ENCODE results near the gene A1BG. TPM values are rescaled to one million over a fixed set of nuclear protein-coding genes. Genes with fewer than 3 reads are reported as not detected.
A peak's percentile ranks its signal among the peaks of the same experiment; 100 is the strongest.

The A1BG gene
- total and polyA plus RNA-seq, 5 donors: 21.0 to 36.0 (median 32.6) TPM

- no peaks in the 10 kb centered on the region for H3K27me3 ChIP-seq (ENCODE audit: control insufficient read depth, insufficient read depth)
- 6% methylated on average over 94 of the region's 94 CpGs for WGBS
- DNase-seq (peak in 2 of 3 donors; percentile 64 to 75), ATAC-seq (peak; percentile 33 to 44)
- intact Hi-C loops (cut with DNase I): no loop called here
- peaks cover 7% of the 10 kb centered on the region for H3K4me1 ChIP-seq (ENCODE audit: control insufficient read depth, insufficient read depth, low read length)
- peak overlapping the region; percentile 45 for H3K4me3 ChIP-seq (ENCODE audit: low read length)
- H3K27ac ChIP-seq (ENCODE audit: low read length): no peak overlapping the region
- no peaks in the 10 kb centered on the region for H3K9me3 ChIP-seq (ENCODE audit: control insufficient read depth, low read length)
Measured at GRCh38 chr19:58355908-58356765, 2.8 kb upstream of the A1BG start.

- Histone ChIP-seq H3K27me3 (ENCODE audit: control insufficient read depth, insufficient read depth) (no peaks in the 10 kb centered on the region), H3K4me1 (ENCODE audit: control insufficient read depth, insufficient read depth, low read length) (peaks cover 7% of the 10 kb centered on the region), H3K27ac (ENCODE audit: low read length) (no peak overlapping the region), H3K9me3 (ENCODE audit: control insufficient read depth, low read length) (no peaks in the 10 kb centered on the region), H3K4me3 (ENCODE audit: low read length) (no peak overlapping the region)
- no peak for DNase-seq
- ATAC-seq: no peak
- WGBS: 93% methylated on average over 10 of the region's 10 CpGs
- intact Hi-C loops (cut with DNase I): no loop called here
Measured at GRCh38 chr19:58355215-58355796, 2.0 kb upstream of the A1BG start.

GRCh38 chr19:58354478-58355030 is 1.3 kb upstream of the A1BG start:
- Histone ChIP-seq H3K27me3 (ENCODE audit: control insufficient read depth, insufficient read depth) (no peaks in the 10 kb centered on the region), H3K4me3 (ENCODE audit: low read length) (no peak overlapping the region), H3K27ac (ENCODE audit: low read length) (no peak overlapping the region), H3K9me3 (ENCODE audit: control insufficient read depth, low read length) (no peaks in the 10 kb centered on the region), H3K4me1 (ENCODE audit: control insufficient read depth, insufficient read depth, low read length) (peaks cover 7% of the 10 kb centered on the region)
- peak in 2 of 3 donors; percentile 19 to 28 for DNase-seq
- ATAC-seq: no peak
- 76% methylated on average over 6 of the region's 6 CpGs for WGBS
- intact Hi-C loops (cut with DNase I): no loop called here

GRCh38 chr19:58353717-58354477 is 605 bp upstream of the A1BG start:
- H3K27ac ChIP-seq (ENCODE audit: low read length): no peak overlapping the region
- intact Hi-C loops (cut with DNase I): no loop called here

GRCh38 chr19:58351990-58352755 is 1.1 kb downstream of the A1BG start:
- H3K4me3 ChIP-seq (ENCODE audit: low read length): no peak overlapping the region
- no peaks in the 10 kb centered on the region for H3K27me3 ChIP-seq (ENCODE audit: control insufficient read depth, insufficient read depth)
- peaks cover 6% of the 10 kb centered on the region for H3K4me1 ChIP-seq (ENCODE audit: control insufficient read depth, insufficient read depth, low read length)
- H3K27ac ChIP-seq (ENCODE audit: low read length): no peak overlapping the region
- intact Hi-C loops (cut with DNase I): no loop called here
- WGBS: 85% methylated on average over 23 of the region's 23 CpGs
- ATAC-seq: no peak
- no peaks in the 10 kb centered on the region for H3K9me3 ChIP-seq (ENCODE audit: control insufficient read depth, low read length)
- peak in 2 of 3 donors; percentile 13 to 20 for DNase-seq

More at GRCh38 chr19:58353717-58354477, 605 bp upstream of the A1BG start:
- ATAC-seq (no peak), DNase-seq (peak in 2 of 3 donors; percentile 18 to 47)
- Histone ChIP-seq H3K9me3 (ENCODE audit: control insufficient read depth, low read length) (no peaks in the 10 kb centered on the region), H3K4me1 (ENCODE audit: control insufficient read depth, insufficient read depth, low read length) (peaks cover 7% of the 10 kb centered on the region), H3K27me3 (ENCODE audit: control insufficient read depth, insufficient read depth) (no peaks in the 10 kb centered on the region), H3K4me3 (ENCODE audit: low read length) (no peak overlapping the region)
- 90% methylated on average over 15 of the region's 15 CpGs for WGBS

GRCh38 chr19:58351558-58351878 is 1.8 kb downstream of the A1BG start:
- DNase-seq (peak in 2 of 3 donors; percentile 9 to 37), ATAC-seq (no peak)
- Histone ChIP-seq H3K4me3 (ENCODE audit: low read length) (no peak overlapping the region), H3K9me3 (ENCODE audit: control insufficient read depth, low read length) (no peaks in the 10 kb centered on the region), H3K4me1 (ENCODE audit: control insufficient read depth, insufficient read depth, low read length) (no peaks in the 10 kb centered on the region), H3K27me3 (ENCODE audit: control insufficient read depth, insufficient read depth) (no peaks in the 10 kb centered on the region), H3K27ac (ENCODE audit: low read length) (no peak overlapping the region)
- intact Hi-C loops (cut with DNase I): no loop called here
- WGBS: 89% methylated on average over 9 of the region's 9 CpGs

- peak in 2 of 3 donors; percentile 38 to 41 for DNase-seq
- intact Hi-C loops (cut with DNase I): no loop called here
- no peaks in the 10 kb centered on the region for H3K4me1 ChIP-seq (ENCODE audit: control insufficient read depth, insufficient read depth, low read length)
- H3K4me3 ChIP-seq (ENCODE audit: low read length): no peak overlapping the region
- 59% methylated on average over 34 of the region's 34 CpGs for WGBS
- H3K9me3 ChIP-seq (ENCODE audit: control insufficient read depth, low read length): no peaks in the 10 kb centered on the region
- ATAC-seq: no peak
- no peaks in the 10 kb centered on the region for H3K27me3 ChIP-seq (ENCODE audit: control insufficient read depth, insufficient read depth)
- no peak overlapping the region for H3K27ac ChIP-seq (ENCODE audit: low read length)
Measured at GRCh38 chr19:58350871-58351557, 2.3 kb downstream of the A1BG start.

GRCh38 chr19:58350001-58350861 is 3.1 kb downstream of the A1BG start:
- H3K4me1 ChIP-seq (ENCODE audit: control insufficient read depth, insufficient read depth, low read length): no peaks in the 10 kb centered on the region
- H3K27me3 ChIP-seq (ENCODE audit: control insufficient read depth, insufficient read depth): no peaks in the 10 kb centered on the region
- H3K9me3 ChIP-seq (ENCODE audit: control insufficient read depth, low read length): no peaks in the 10 kb centered on the region
- no peak overlapping the region for H3K4me3 ChIP-seq (ENCODE audit: low read length)
- 15% methylated on average over 84 of the region's 84 CpGs for WGBS
- no peak for ATAC-seq
- intact Hi-C loops (cut with DNase I): no loop called here
- peak in 2 of 3 donors; percentile 56 to 57 for DNase-seq
- no peak overlapping the region for H3K27ac ChIP-seq (ENCODE audit: low read length)

- H3K4me3 ChIP-seq (ENCODE audit: low read length): no peak overlapping the region
- DNase-seq (no peak), ATAC-seq (no peak)
- H3K9me3 ChIP-seq (ENCODE audit: control insufficient read depth, low read length): no peaks in the 10 kb centered on the region
- no peak overlapping the region for H3K27ac ChIP-seq (ENCODE audit: low read length)
- intact Hi-C loops (cut with DNase I): no loop called here
- whole genome bisulfite sequencing: 39% methylated on average over 8 of the region's 8 CpGs
- no peaks in the 10 kb centered on the region for H3K27me3 ChIP-seq (ENCODE audit: control insufficient read depth, insufficient read depth)
- no peaks in the 10 kb centered on the region for H3K4me1 ChIP-seq (ENCODE audit: control insufficient read depth, insufficient read depth, low read length)
Measured at GRCh38 chr19:58349590-58349989, 3.7 kb downstream of the A1BG start.
